HepG2 (cell line): Measurements from ENCODE around the gene PSMB10. TPM values are rescaled to one million over a fixed set of nuclear protein-coding genes. Genes with fewer than 3 reads are reported as not detected.

Experiments
- ATF4 ChIP-seq, 2 experiments: fragments of 450-650 bp in 1 of 2; sonication (generic) in 1 of 2; formaldehyde crosslinking; IDR thresholded peaks; 2 replicates each; pipeline versions ENCODE4 v1.5.0 to v1.8.0; 2020 to 2022; ENCODE audit warnings: mild to moderate bottlenecking in 1 of 2, missing genetic modification reagents in 1 of 2
- BCL6 ChIP-seq: IDR thresholded peaks from 2 replicates; pipeline ENCODE4 v1.6.1; 2016; ENCODE audit warnings: missing genetic modification reagents, missing compliant biosample characterization
- CENPT ChIP-seq: sonication (generic); formaldehyde crosslinking; IDR thresholded peaks from 2 replicates; pipeline ENCODE4 v1.8.0; 2022; ENCODE audit warnings: low read depth, mild to moderate bottlenecking, moderate library complexity, missing genetic modification reagents
- DBP ChIP-seq: sonication (generic); formaldehyde crosslinking; IDR thresholded peaks from 2 replicates; pipeline ENCODE4 v1.4.0; 2020; ENCODE audit warnings: missing genetic modification reagents; ENCODE audit errors: not compliant biosample characterization
- DR1 ChIP-seq: sonication (generic); formaldehyde crosslinking; IDR thresholded peaks from 2 replicates; pipeline ENCODE4 v1.8.0; 2021; ENCODE audit warnings: mild to moderate bottlenecking, missing genetic modification reagents, inconsistent platforms
- FIP1L1 ChIP-seq: fragments of 200-400 bp; formaldehyde crosslinking; IDR thresholded peaks from 2 replicates; pipeline ENCODE4 v1.6.1; 2018; ENCODE audit warnings: low read depth, mild to moderate bottlenecking, low read length, moderate library complexity, borderline replicate concordance; ENCODE audit not compliant: insufficient read depth
- GTF3A ChIP-seq: sonication (generic); formaldehyde crosslinking; conservative IDR thresholded peaks from 2 replicates; pipeline ENCODE4 v1.4.0; 2020; ENCODE audit warnings: mild to moderate bottlenecking, missing genetic modification reagents
- HNRNPLL ChIP-seq: fragments of 200-400 bp; formaldehyde crosslinking; IDR thresholded peaks from 2 replicates; pipeline ENCODE4 v1.6.1; 2017; ENCODE audit warnings: mild to moderate bottlenecking, low read depth, low read length; ENCODE audit not compliant: poor library complexity, severe bottlenecking
- NR2F1 ChIP-seq, 2 experiments: fragments of 450-650 bp in 1 of 2; formaldehyde crosslinking in 1 of 2; IDR thresholded peaks; 2 replicates each; pipeline versions ENCODE4 v1.5.0 to v1.6.1; 2016 to 2020; ENCODE audit warnings: mild to moderate bottlenecking in 1 of 2, missing compliant biosample characterization in 1 of 2, missing genetic modification reagents in 1 of 2, moderate library complexity in 1 of 2
- POLR2A ChIP-seq, 2 experiments: IDR thresholded peaks; 2 replicates each; pipeline ENCODE4 v1.6.1; 2011; ENCODE audit warnings: low read depth in 2 of 2, low read length in 2 of 2, mild to moderate bottlenecking in 1 of 2, moderate library complexity in 1 of 2; ENCODE audit not compliant: insufficient read depth in 1 of 2
- REPIN1 ChIP-seq: sonication (generic); formaldehyde crosslinking; IDR thresholded peaks from 2 replicates; pipeline ENCODE4 v1.8.0; 2022; ENCODE audit warnings: missing genetic modification reagents, low read depth, mild to moderate bottlenecking, borderline replicate concordance
- TFDP2 ChIP-seq: sonication (generic); formaldehyde crosslinking; IDR thresholded peaks from 2 replicates; pipeline ENCODE4 v1.4.0; 2020; ENCODE audit warnings: missing genetic modification reagents
- XRCC5 ChIP-seq: fragments of 200-400 bp; formaldehyde crosslinking; optimal IDR thresholded peaks from 2 replicates; pipeline ENCODE3; 2017; ENCODE audit warnings: mild to moderate bottlenecking, low read length
- ZMAT5 ChIP-seq: sonication (generic); formaldehyde crosslinking; IDR thresholded peaks from 2 replicates; pipeline ENCODE4 v1.5.0; 2020; ENCODE audit warnings: mild to moderate bottlenecking, low read depth, missing genetic modification reagents, borderline replicate concordance
- ZMYM2 ChIP-seq: sonication (generic); formaldehyde crosslinking; IDR thresholded peaks from 2 replicates; pipeline ENCODE4 v1.8.0; 2022; ENCODE audit warnings: mild to moderate bottlenecking, missing genetic modification reagents
- ZNF121 ChIP-seq: sonication (generic); formaldehyde crosslinking; IDR thresholded peaks from 2 replicates; pipeline ENCODE4 v1.5.0; 2020; ENCODE audit warnings: mild to moderate bottlenecking, missing genetic modification reagents
- ZNF18 ChIP-seq: sonication (generic); formaldehyde crosslinking; IDR thresholded peaks from 2 replicates; pipeline ENCODE4 v1.8.0; 2022; ENCODE audit warnings: mild to moderate bottlenecking, missing genetic modification reagents; ENCODE audit not compliant: insufficient replicate concordance
- ZNF230 ChIP-seq: sonication (generic); formaldehyde crosslinking; IDR thresholded peaks from 2 replicates; pipeline ENCODE4 v1.4.0; 2020; ENCODE audit warnings: mild to moderate bottlenecking, missing genetic modification reagents
- ZNF335 ChIP-seq: sonication (generic); formaldehyde crosslinking; IDR thresholded peaks from 2 replicates; pipeline ENCODE4 v1.4.0; 2020; ENCODE audit warnings: missing genetic modification reagents
- ZNF691 ChIP-seq: sonication (generic); formaldehyde crosslinking; IDR thresholded peaks from 2 replicates; pipeline ENCODE4 v1.4.0; 2020; ENCODE audit warnings: missing genetic modification reagents, low read depth, mild to moderate bottlenecking, borderline replicate concordance
- ZNF792 ChIP-seq: IDR thresholded peaks from 2 replicates; pipeline ENCODE4 v1.6.1; 2016
- ZNF883 ChIP-seq: sonication (generic); formaldehyde crosslinking; IDR thresholded peaks from 2 replicates; pipeline ENCODE4 v1.5.1; 2020; ENCODE audit warnings: mild to moderate bottlenecking, missing genetic modification reagents; ENCODE audit errors: not compliant biosample characterization
- ZSCAN31 ChIP-seq: sonication (generic); formaldehyde crosslinking; IDR thresholded peaks from 2 replicates; pipeline ENCODE4 v1.5.0; 2020; ENCODE audit warnings: low read depth, mild to moderate bottlenecking, missing genetic modification reagents
- polyA plus RNA-seq, 8 experiments: library from polyadenylated mRNA; depleted of rRNA in 3 of 8; stranded (reverse) in 7 of 8; unstranded in 1 of 8; fragments of >200 nt; fragmentation: Illumina TruSeq in 4 of 8; extraction: Trizol in 4 of 8; gene quantifications; 2 replicates each; pipeline versions ENCODE4 v1.2.1 to v1.2.3, GENCODE V29; 2011 to 2016; ENCODE audit warnings: low read depth in 4 of 8, missing spikeins in 1 of 8, mixed read lengths in 1 of 8; ENCODE audit not compliant: insufficient read depth in 1 of 8
- total RNA-seq, 5 experiments: library from RNA; depleted of rRNA; stranded (reverse); fragments of >200 nt; fragmentation: Illumina TruSeq; extraction: Trizol; gene quantifications; 2 replicates each; pipeline ENCODE4 v1.2.3, GENCODE V29; 2016; ENCODE audit warnings: low read depth in 1 of 5

The PSMB10 gene
- total and polyA plus RNA-seq, 2 of the 13 experiments (the other 11 are each of a cell fraction or from before 2014, with no cell fraction given): 12.7 to 65.9 TPM

- no peak for TF ChIP-seq ZNF335
- TF ChIP-seq POLR2A (IDR thresholded peaks at IDR 0.05; ENCODE audit: insufficient read depth in 1 of 2, low read depth in 2 of 2, low read length in 2 of 2): 0 out of 4 replicates have a peak, but pooled peaks of 1 of the 2 experiments have one; percentile 8
- TF ChIP-seq DBP (CRISPR knock-in tag): no peak
- TF ChIP-seq GTF3A (CRISPR knock-in tag): no peak; the same call in 1 of the 2 replicates
- TF ChIP-seq ZMAT5 (CRISPR knock-in tag): no peak
- no peak for TF ChIP-seq NR2F1 (CRISPR knock-in tag; IDR thresholded peaks at IDR 0.05)
- TF ChIP-seq ZNF121 (CRISPR knock-in tag): no peak
- no peak for TF ChIP-seq ZNF230 (CRISPR knock-in tag)
- TF ChIP-seq REPIN1 (CRISPR knock-in tag): peak; percentile 30; the same call in 1 of the 2 replicates
- TF ChIP-seq TFDP2 (CRISPR knock-in tag): no peak
- no peak for TF ChIP-seq ZNF18 (CRISPR knock-in tag)
- TF ChIP-seq FIP1L1: no peak
- peak; percentile 50; the same call in 1 of the 2 replicates for TF ChIP-seq ZNF792 (CRISPR knock-in tag)
- no peak for TF ChIP-seq ZMYM2 (CRISPR knock-in tag)
- TF ChIP-seq HNRNPLL: peak; percentile 19
- TF ChIP-seq CENPT (CRISPR knock-in tag): no peak; the same call in 1 of the 2 replicates
- TF ChIP-seq ZSCAN31 (CRISPR knock-in tag): no peak
- no peak; the same call in 1 of the 2 replicates for TF ChIP-seq ZNF691 (CRISPR knock-in tag)
- TF ChIP-seq DR1: no peak
- TF ChIP-seq ZNF883 (CRISPR knock-in tag): no peak
- no peak for TF ChIP-seq BCL6
- TF ChIP-seq XRCC5: peak; percentile 92
- TF ChIP-seq ATF4 (CRISPR knock-in tag; IDR thresholded peaks at IDR 0.05): no peak
Measured at GRCh38 chr16:67928561-67929364, 7.9 kb downstream of the PSMB10 start (continued).
